Epithelial cell of esophagus (primary cell): ENCODE results near the gene ZBTB4.

Source experiments
- DNase-seq: peaks from one replicate; pipeline ENCODE4 v3.0.0; 2010; ENCODE audit warnings: low read depth
- H3K4me3 ChIP-seq: 2 replicates; pipeline ENCODE4 v1.5.1; 2011; ENCODE audit warnings: mild to moderate bottlenecking, low read length, control low read depth
- CTCF ChIP-seq: IDR thresholded peaks from 2 replicates; pipeline ENCODE4 v1.5.1; 2011; ENCODE audit warnings: low read depth, mild to moderate bottlenecking, low read length, control low read depth, inconsistent platforms; ENCODE audit not compliant: insufficient read depth; ENCODE audit errors: missing control alignments

The ZBTB4 gene

GRCh38 chr17:7444682-7445618 is 34.5 kb downstream of the ZBTB4 start, which contains the start of gene CHRNB1:
Gene CHRNB1 (plus strand): TSS chr17:7445061. CDS start chr17:7445128, 67 bp downstream.
- H3K4me3 ChIP-seq: peak within 1 kb of the TSS; percentile 21
- TF ChIP-seq CTCF: no peak
- peak; percentile 50 for DNase-seq

- DNase-seq: peak; percentile 93
- no peak for TF ChIP-seq CTCF
- H3K4me3 ChIP-seq: no peak overlapping the region
Observed at GRCh38 chr17:7443499-7444485, 35.6 kb downstream of the ZBTB4 start.

GRCh38 chr17:7442142-7442541 is 37.3 kb downstream of the ZBTB4 start:
- H3K4me3 ChIP-seq: no peak overlapping the region
- DNase-seq: no peak
- no peak for TF ChIP-seq CTCF

GRCh38 chr17:7441266-7441665 is 38.2 kb downstream of the ZBTB4 start:
- TF ChIP-seq CTCF: no peak
- no peak for DNase-seq
- no peak overlapping the region for H3K4me3 ChIP-seq

GRCh38 chr17:7440834-7441195 is 38.6 kb downstream of the ZBTB4 start:
- DNase-seq: peak; percentile 33
- H3K4me3 ChIP-seq: peak overlapping the region; percentile 78
- no peak for TF ChIP-seq CTCF

DNA sequence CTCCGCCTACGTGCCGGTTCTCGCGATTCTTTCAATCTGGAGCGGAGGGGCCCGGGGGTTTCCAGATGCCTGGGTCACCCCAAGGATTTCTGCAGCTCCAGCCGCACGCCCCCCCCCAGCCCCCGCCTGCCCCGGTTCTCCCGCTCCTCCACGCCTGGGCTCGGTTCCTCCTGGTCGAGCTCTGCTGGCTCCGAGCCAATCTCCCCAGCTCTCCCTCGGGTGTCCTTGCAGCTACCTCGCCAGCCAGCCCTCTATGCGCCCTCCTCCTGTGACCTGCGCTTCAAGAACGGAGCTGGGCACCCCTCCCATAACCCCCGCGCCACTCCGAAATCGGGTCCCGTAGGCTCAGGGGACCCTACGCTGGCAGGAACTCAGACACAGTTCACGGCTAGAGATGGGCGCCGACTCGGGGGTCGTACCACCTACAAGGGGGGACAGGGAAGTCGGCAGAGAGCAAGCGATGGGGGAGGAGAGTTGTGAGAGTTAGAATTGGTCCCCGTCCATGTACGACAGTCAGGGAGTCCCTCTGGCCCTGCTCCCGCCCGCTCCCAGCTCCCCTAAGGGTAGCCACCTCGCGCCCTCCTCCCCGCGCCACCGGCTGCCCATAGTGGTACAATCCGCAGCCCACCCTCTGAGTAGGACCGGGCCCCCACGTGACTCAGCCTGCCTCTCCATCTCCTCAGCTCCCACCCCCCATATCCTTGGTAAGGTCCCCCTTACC is 39.2 kb downstream of the ZBTB4 start:
- H3K4me3 ChIP-seq: peak overlapping the region; percentile 78
- DNase-seq: peak; percentile 49
- no peak for TF ChIP-seq CTCF
